GM12878 (cell line): ENCODE data around the gene SH2B3. TPM values are rescaled to one million over a fixed set of nuclear protein-coding genes. Genes with fewer than 3 reads are reported as not detected.

ENCODE experiments used
- ATAC-seq: fragments of 200-7000 bp; cut with Tn5 transposase; 3 replicates; pipeline ENCODE4 v1.9.1; 2020; ENCODE audit warnings: mild to moderate bottlenecking, moderate library complexity
- BruUV-seq: library from RNA; stranded (reverse); fragments of 400-500 nt; replicated peaks from 2 replicates; lab custom pipeline; 2021; lab: Mats Ljungman, UMichigan
- CTCF ChIA-PET: fragments of 300-600 bp; sonication (Branson Sonifier 250); formaldehyde crosslinking; extraction: SDS; loops from one replicate; lab custom pipeline; 2021; ENCODE audit warnings: inconsistent platforms; lab: Yijun Ruan, JAX
- POLR2A ChIA-PET: fragments of 350-600 bp; formaldehyde crosslinking; extraction: SDS; loops from one replicate; lab custom pipeline; 2021; ENCODE audit warnings: inconsistent platforms; lab: Charles Lee
- RAD21 ChIA-PET: fragments of 300-600 bp; sonication (Branson Sonifier 250); formaldehyde crosslinking; loops from one replicate; lab custom pipeline; 2023; ENCODE audit warnings: antibody characterized with exemption; ENCODE audit not compliant: unreplicated experiment; lab: Charles Lee
- SMC1A ChIA-PET: fragments of 300-600 bp; sonication (Branson Sonifier 250); formaldehyde crosslinking; loops from one replicate; lab custom pipeline; 2023; ENCODE audit not compliant: unreplicated experiment, uncharacterized antibody; lab: Charles Lee
- DNase-seq: peaks from one replicate; pipeline ENCODE4 v3.0.0-alpha.2; 2011; ENCODE audit warnings: low read depth, low spot score
- FAIRE-seq: peaks from 3 replicates; lab custom pipeline; 2011; peaks lifted over from hg19 to GRCh38; lab: Jason Lieb, UNC
- H2AFZ ChIP-seq: 2 replicates; pipeline ENCODE4 v1.6.0; 2011; ENCODE audit warnings: low read depth, low read length, control low read depth; ENCODE audit not compliant: control insufficient read depth
- H3K27ac ChIP-seq: 2 replicates; pipeline ENCODE4 v1.5.1; 2011; ENCODE audit warnings: control low read depth; ENCODE audit not compliant: control insufficient read depth, insufficient read depth
- H3K27me3 ChIP-seq, 2 experiments: replicated peaks in 1 of 2; 2 replicates each; pipeline versions ENCODE4 v1.6.0 to v1.6.1; 2011; ENCODE audit warnings: low read length in 1 of 2; ENCODE audit not compliant: control insufficient read depth in 2 of 2, insufficient read depth in 2 of 2
- H3K36me3 ChIP-seq, 2 experiments: 2 replicates each; pipeline ENCODE4 v1.5.1; 2011; ENCODE audit warnings: low read length in 1 of 2; ENCODE audit not compliant: control insufficient read depth in 2 of 2, insufficient read depth in 2 of 2
- H3K4me1 ChIP-seq: 2 replicates; pipeline ENCODE4 v1.6.1; 2011; ENCODE audit warnings: mild to moderate bottlenecking, low read length, moderate library complexity, mixed read lengths; ENCODE audit not compliant: control insufficient read depth, insufficient read depth
- H3K4me2 ChIP-seq: 2 replicates; pipeline ENCODE4 v1.6.0; 2011; ENCODE audit warnings: control low read depth; ENCODE audit not compliant: control insufficient read depth, insufficient read depth
- H3K4me3 ChIP-seq: fragments of 200-600 bp; sonication (generic); 2 replicates; pipeline ENCODE4 v1.5.1; 2016
- H3K79me2 ChIP-seq: 2 replicates; pipeline ENCODE4 v1.6.0; 2011; ENCODE audit warnings: low read length; ENCODE audit not compliant: control insufficient read depth, insufficient read depth
- H3K9ac ChIP-seq: 2 replicates; pipeline ENCODE4 v1.8.0; 2011; ENCODE audit warnings: low read length, control low read depth, mixed read lengths; ENCODE audit not compliant: control insufficient read depth, insufficient read depth
- H3K9me3 ChIP-seq: replicated peaks from 3 replicates; pipeline ENCODE4 v1.5.1; 2011; ENCODE audit warnings: mild to moderate bottlenecking, low read length; ENCODE audit not compliant: control insufficient read depth, insufficient read depth
- H4K20me1 ChIP-seq: 2 replicates; pipeline ENCODE4 v1.6.0; 2011; ENCODE audit not compliant: control insufficient read depth, insufficient read depth
- NFYB ChIP-seq: IDR thresholded peaks from 2 replicates; pipeline ENCODE4 v1.6.1; 2011; ENCODE audit warnings: low read depth, mild to moderate bottlenecking, low read length, improper control_type of control experiment, moderate library complexity; ENCODE audit not compliant: insufficient read depth
- POLR2A ChIP-seq: IDR thresholded peaks from 2 replicates; pipeline ENCODE4 v1.6.1; 2011; ENCODE audit warnings: low read depth, mild to moderate bottlenecking, low read length
- SMAD5 ChIP-seq: IDR thresholded peaks from 2 replicates; pipeline ENCODE4 v1.6.1; 2016; ENCODE audit warnings: antibody characterized with exemption, low read depth
- WGBS: methylation state at CpG from one replicate; pipeline ENCODE4 v1.1.6; 2016; ENCODE audit warnings: low lambda C conversion rate; ENCODE audit not compliant: insufficient replicate concordance, insufficient coverage; ENCODE audit errors: missing lambda C conversion rate; 5-methylcytosine and 5-hydroxymethylcytosine counted together
- in situ Hi-C: fragments of 300-500 bp; cut with MboI; formaldehyde crosslinking; loops from 9 replicates; pipeline ENCODE4 v1.14.3; 2018; ENCODE audit warnings: mixed read lengths
- intact Hi-C: fragments of 100-400 bp; cut with micrococcal nuclease; formaldehyde crosslinking; loops from one replicate; pipeline ENCODE4 v1.14.2; 2022; ENCODE audit not compliant: unreplicated experiment
- polyA plus RNA-seq, 11 experiments: library from polyadenylated mRNA; depleted of rRNA in 4 of 11; unstranded in 6 of 11; stranded (reverse) in 5 of 11; fragments of >200 nt; fragmentation: Nextera tagmentation in 4 of 11; fragmentation: Illumina TruSeq in 1 of 11; extraction: Ambion mirVana in 4 of 11; extraction: Trizol in 1 of 11; gene quantifications; 1 replicate in 1 of 11; 2 replicates in 10 of 11; pipeline versions ENCODE4 v1.2.1 to v1.2.3, GENCODE V29; 2011 to 2016; ENCODE audit warnings: inconsistent platforms in 2 of 11, missing spikeins in 2 of 11, low read depth in 1 of 11
- total RNA-seq, 4 experiments: library from RNA; depleted of rRNA in 3 of 4; stranded (reverse); fragments of >200 nt in 3 of 4; fragmentation: Illumina TruSeq in 1 of 4; extraction: Trizol in 1 of 4; gene quantifications; 2 replicates each; pipeline versions ENCODE4 v1.2.1 to v1.2.3, GENCODE V29; 2013 to 2021
- TF ChIP-seq, protein P1 (sequence below): IDR thresholded peaks from 2 replicates; pipeline ENCODE4 v1.6.1; 2012; ENCODE audit warnings: low read depth, low read length, improper control_type of control experiment
- TF ChIP-seq, protein P2 (sequence below): fragments of 450-650 bp; IDR thresholded peaks from 2 replicates; pipeline ENCODE4 v1.6.1; 2018; ENCODE audit warnings: borderline replicate concordance, mild to moderate bottlenecking; ENCODE audit not compliant: partially characterized antibody
- TF ChIP-seq, protein P3 (sequence below): fragments of 450-650 bp; IDR thresholded peaks from 2 replicates; pipeline ENCODE4 v1.6.1; 2017; ENCODE audit warnings: low read depth, mild to moderate bottlenecking, moderate library complexity

SH2B3 gene
- total and polyA plus RNA-seq, 10 of the 15 experiments (the other 5 are each of a cell fraction or from before 2014, with no cell fraction given): 5.8 to 46.4 (median 23.3) TPM

DNA sequence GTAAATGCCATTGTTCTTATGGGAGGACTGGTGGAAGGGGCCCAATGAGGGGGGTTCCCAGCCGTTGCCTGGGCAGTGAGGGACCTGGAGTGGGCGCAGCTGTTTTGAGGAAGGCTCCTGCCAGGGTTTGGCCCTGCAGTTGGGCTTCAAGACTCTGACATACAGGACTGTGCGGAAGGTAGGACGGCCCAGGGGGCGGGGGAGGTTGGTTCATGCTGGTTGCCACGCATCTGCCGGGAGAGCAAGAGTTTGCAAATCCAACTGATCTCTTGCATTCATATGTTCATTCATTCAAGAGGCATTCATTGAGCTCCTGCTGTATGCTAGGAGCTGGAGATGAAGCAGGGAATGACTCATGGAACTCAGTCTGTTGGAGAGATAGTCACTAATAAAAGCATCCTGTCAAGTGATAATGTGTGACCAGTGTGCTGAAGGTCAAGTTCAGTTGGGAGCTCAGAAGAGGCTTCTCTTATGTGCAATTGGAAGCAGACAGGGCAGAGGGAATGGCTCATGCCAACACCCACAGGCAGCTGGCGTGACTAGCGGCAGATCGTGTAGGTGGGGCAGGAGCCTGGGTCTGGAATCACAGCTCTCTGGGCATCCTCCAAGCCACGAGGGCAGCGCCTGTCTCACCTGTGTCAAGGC lies 7.8 kb downstream of the SH2B3 start:
- H4K20me1 ChIP-seq: peaks cover 19% of the 10 kb centered on the region
- H3K27me3 ChIP-seq: no peaks in the 10 kb centered on the region
- SMC1A ChIA-PET: interaction anchor here (0.9 to 22.6 kb wide), 10 partner anchors 10 to 114 kb away, joined by 3 to 605 read pairs (median 11); no protein-coding TSS in a partner anchor
- ATAC-seq: no peak
- H3K79me2 ChIP-seq: peaks cover 86% of the 10 kb centered on the region
- 75% methylated on average over 12 of the region's 12 CpGs for WGBS
- H2AFZ ChIP-seq: no peak overlapping the region
- TF ChIP-seq NFYB (no peak), SMAD5 (no peak), POLR2A (peak; percentile 37; the same call in 1 of the 2 replicates)
- TF ChIP-seq, protein P1, sequence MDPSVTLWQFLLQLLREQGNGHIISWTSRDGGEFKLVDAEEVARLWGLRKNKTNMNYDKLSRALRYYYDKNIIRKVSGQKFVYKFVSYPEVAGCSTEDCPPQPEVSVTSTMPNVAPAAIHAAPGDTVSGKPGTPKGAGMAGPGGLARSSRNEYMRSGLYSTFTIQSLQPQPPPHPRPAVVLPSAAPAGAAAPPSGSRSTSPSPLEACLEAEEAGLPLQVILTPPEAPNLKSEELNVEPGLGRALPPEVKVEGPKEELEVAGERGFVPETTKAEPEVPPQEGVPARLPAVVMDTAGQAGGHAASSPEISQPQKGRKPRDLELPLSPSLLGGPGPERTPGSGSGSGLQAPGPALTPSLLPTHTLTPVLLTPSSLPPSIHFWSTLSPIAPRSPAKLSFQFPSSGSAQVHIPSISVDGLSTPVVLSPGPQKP: no peak
- TF ChIP-seq, protein P2, sequence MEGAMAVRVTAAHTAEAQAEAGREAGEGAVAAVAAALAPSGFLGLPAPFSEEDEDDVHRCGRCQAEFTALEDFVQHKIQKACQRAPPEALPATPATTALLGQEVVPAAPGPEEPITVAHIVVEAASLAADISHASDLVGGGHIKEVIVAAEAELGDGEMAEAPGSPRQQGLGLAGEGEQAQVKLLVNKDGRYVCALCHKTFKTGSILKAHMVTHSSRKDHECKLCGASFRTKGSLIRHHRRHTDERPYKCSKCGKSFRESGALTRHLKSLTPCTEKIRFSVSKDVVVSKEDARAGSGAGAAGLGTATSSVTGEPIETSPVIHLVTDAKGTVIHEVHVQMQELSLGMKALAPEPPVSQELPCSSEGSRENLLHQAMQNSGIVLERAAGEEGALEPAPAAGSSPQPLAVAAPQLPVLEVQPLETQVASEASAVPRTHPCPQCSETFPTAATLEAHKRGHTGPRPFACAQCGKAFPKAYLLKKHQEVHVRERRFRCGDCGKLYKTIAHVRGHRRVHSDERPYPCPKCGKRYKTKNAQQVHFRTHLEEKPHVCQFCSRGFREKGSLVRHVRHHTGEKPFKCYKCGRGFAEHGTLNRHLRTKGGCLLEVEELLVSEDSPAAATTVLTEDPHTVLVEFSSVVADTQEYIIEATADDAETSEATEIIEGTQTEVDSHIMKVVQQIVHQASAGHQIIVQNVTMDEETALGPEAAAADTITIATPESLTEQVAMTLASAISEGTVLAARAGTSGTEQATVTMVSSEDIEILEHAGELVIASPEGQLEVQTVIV: no peak
- TF ChIP-seq, protein P3, sequence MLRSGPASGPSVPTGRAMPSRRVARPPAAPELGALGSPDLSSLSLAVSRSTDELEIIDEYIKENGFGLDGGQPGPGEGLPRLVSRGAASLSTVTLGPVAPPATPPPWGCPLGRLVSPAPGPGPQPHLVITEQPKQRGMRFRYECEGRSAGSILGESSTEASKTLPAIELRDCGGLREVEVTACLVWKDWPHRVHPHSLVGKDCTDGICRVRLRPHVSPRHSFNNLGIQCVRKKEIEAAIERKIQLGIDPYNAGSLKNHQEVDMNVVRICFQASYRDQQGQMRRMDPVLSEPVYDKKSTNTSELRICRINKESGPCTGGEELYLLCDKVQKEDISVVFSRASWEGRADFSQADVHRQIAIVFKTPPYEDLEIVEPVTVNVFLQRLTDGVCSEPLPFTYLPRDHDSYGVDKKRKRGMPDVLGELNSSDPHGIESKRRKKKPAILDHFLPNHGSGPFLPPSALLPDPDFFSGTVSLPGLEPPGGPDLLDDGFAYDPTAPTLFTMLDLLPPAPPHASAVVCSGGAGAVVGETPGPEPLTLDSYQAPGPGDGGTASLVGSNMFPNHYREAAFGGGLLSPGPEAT: no peak
- TF ChIP-seq, all 136 proteins: peak for 1
- DNase-seq (no peak), FAIRE-seq (no peak)
- ChIA-PET CTCF (interaction anchor here (1.4 to 27.0 kb wide), 8 partner anchors 10 to 116 kb away, joined by 4 to 1117 read pairs (median 9); no protein-coding TSS in a partner anchor), RAD21 (interaction anchor here (2.6 to 19.6 kb wide), 3 partner anchors 10 to 31 kb away, joined by 15 to 804 read pairs (median 41); no protein-coding TSS in a partner anchor), POLR2A (interaction anchor here (0.7 to 13.2 kb wide), 6 partner anchors 9 to 103 kb away, joined by 3 to 188 read pairs (median 8); no protein-coding TSS in a partner anchor)
- BruUV-seq: TSS peak; percentile 20
- no peak overlapping the region for H3K4me3 ChIP-seq
- no peak overlapping the region for H3K4me2 ChIP-seq
- H3K4me1 ChIP-seq: peaks cover 42% of the 10 kb centered on the region
- no peak overlapping the region for H3K27ac ChIP-seq
- no peak overlapping the region for H3K9ac ChIP-seq
- no peaks in the 10 kb centered on the region for H3K9me3 ChIP-seq
- intact Hi-C loops: no loop called here
- in situ Hi-C loops: no loop called here
- H3K36me3 ChIP-seq: peaks cover 4 to 16% of the 10 kb centered on the region in 2 experiments
